EH (cell line): ENCODE measurements around the gene CLDN9.

ENCODE experiments used
- DNase-seq: peaks from one replicate; pipeline ENCODE4 v3.0.0-alpha.2; 2015; ENCODE audit warnings: low read depth

Gene CLDN9

GRCh38 chr16:3012828-3013420, at the start of gene CLDN9:
Gene CLDN9 (plus strand): TSS chr16:3012923. CDS start chr16:3013363, 440 bp downstream.
- DNase-seq = no peak

- DNase-seq = no peak
These were observed 49.5 kb upstream of the CLDN9 start for GRCh38 chr16:2963074-2963722.

GRCh38 chr16:2963723-2964474, 48.8 kb upstream of the CLDN9 start, which contains the start of gene KREMEN2:
Gene KREMEN2 (plus strand): TSS chr16:2964275. CDS start chr16:2964521, 246 bp downstream.
- peak; percentile 24 for DNase-seq

GRCh38 chr16:2964475-2965336, 48.0 kb upstream of the CLDN9 start:
- DNase-seq = peak; percentile 27

- no peak for DNase-seq
These were observed 46.5 kb upstream of the CLDN9 start for GRCh38 chr16:2966043-2966807.

- DNase-seq = no peak
These were observed 45.9 kb upstream of the CLDN9 start for GRCh38 chr16:2966808-2967191.

- no peak for DNase-seq
These were observed 45.5 kb upstream of the CLDN9 start for GRCh38 chr16:2967211-2967631.

- DNase-seq = no peak
These were observed 45.0 kb upstream of the CLDN9 start for GRCh38 chr16:2967721-2968161.

GRCh38 chr16:2968368-2968737, 44.4 kb upstream of the CLDN9 start:
- DNase-seq = no peak

GRCh38 chr16:2968738-2969544, 43.8 kb upstream of the CLDN9 start, which contains the start of gene PAQR4:
Gene PAQR4 (plus strand): TSS chr16:2969348. CDS start chr16:2969675, 327 bp downstream.
- DNase-seq = peak; percentile 90

GRCh38 chr16:2969545-2970521, 42.9 kb upstream of the CLDN9 start:
- DNase-seq = peak; percentile 62

- no peak for DNase-seq
These were observed 42.2 kb upstream of the CLDN9 start for GRCh38 chr16:2970563-2970962.

- DNase-seq = no peak
These were observed 41.4 kb upstream of the CLDN9 start for GRCh38 chr16:2971134-2971984.

- no peak for DNase-seq
These were observed 40.5 kb upstream of the CLDN9 start for GRCh38 chr16:2971985-2972784.

GRCh38 chr16:2973093-2973492, 39.6 kb upstream of the CLDN9 start:
- no peak for DNase-seq

GRCh38 chr16:2973605-2974318, 39.0 kb upstream of the CLDN9 start:
- DNase-seq = no peak
